CD4-positive, alpha-beta T cell treated with Interferon gamma for 1 hour (primary cell): ENCODE measurements around the gene SPG7.

ENCODE experiments used
- DNase-seq: peaks from one replicate; pipeline ENCODE4 v3.0.0-alpha.2; 2020

SPG7 gene

DNA sequence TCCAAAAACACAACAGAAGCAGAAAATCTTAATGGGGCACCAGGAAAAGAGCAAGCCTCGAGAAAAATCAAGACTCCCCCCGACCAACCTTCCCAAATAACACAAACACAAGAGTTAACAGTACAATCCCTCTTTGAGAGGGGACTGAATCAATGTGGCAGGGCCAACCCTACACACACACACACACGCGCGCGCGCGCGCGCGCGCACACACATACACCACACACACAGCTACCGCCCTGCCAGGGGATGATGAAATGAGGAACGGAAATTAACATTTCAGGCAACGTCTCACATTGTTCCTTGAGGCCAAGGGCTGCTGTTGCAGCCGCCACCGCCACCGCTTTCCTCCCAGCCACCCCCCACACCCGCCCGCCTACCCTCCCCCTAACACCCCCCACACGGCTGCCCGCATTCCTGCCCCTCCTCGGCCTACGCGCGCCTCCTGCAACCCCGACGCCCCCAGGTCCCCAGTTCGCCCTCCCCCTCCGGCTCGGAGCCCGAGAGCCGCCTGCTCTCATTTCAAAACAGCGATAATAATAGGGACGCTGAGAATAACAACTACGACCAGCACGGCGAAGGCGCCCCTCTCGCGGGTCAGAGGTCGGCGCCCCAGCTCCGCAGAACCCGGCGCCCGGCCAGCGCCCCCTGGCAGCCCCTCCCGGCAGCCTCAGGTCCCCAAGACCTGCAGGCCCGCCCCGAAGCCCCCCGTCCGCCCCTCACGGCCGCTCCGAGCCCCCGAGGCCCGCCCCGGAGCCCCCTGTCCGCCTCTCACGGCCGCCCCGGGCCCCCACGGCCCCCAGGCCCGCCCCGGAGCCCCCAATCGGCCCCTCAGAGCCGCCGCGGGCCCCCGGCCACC lies 18.9 kb upstream of the SPG7 start:
- DNase-seq = peak; percentile 91

DNA sequence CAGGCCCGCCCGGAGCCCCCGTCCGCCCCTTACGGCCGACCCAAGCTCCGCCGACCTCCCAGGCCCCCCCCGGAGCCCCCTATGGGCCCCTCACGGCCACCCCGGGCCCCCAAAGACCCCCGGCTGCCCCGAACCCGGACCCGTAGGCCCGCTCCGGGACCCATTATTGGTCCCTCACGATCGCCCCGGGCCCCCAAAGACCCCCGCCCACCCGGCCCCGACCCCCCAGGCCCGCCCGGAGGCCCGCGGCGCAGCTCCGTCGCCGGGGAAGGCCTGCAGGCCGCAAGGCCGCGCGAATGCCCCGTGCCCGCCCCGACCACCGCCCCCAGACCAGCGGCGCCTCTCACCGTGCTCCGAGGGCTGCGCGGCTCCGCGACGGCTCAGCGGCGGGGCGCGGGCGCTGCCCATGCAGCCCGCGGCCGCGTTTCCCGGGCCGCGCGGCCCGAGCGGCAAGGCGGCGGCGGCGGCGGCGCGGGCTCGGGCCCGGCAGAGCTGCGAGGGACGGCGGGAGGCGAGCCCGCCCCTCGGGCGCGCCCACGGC lies 18.2 kb upstream of the SPG7 start:
- DNase-seq = no peak

GRCh38 chr16:89490439-89491237 lies 17.6 kb upstream of the SPG7 start, which contains the start of gene ANKRD11:
TSS of gene ANKRD11 (minus strand) at chr16:89490561. CDS start at chr16:89317019, 173,542 bp downstream.
- peak; percentile 100 for DNase-seq

GRCh38 chr16:89491238-89491869 lies 16.8 kb upstream of the SPG7 start:
- no peak for DNase-seq

GRCh38 chr16:89491974-89492687 lies 16.1 kb upstream of the SPG7 start:
- no peak for DNase-seq

- DNase-seq = no peak
Observed at GRCh38 chr16:89493776-89494175, 14.4 kb upstream of the SPG7 start.

DNA sequence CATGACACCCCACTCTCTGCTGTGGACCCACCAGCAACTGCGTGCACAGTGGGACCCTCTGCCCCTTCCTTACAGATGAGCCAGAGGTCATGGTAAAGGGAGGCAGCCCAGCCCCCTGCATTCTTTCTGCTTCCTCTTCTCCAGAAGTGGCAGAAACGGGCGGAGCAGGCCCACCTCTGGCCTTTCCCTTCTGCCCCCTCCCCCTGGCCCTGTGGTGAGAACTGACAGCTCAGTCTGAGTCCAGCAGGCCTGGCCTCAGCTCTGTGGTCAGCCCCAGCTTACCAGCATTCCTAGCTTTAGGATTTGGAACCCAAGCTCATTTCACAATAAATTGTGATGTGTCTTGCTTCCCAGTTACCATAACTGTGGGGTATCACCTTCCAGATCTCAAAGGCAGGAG lies 13.1 kb upstream of the SPG7 start:
- DNase-seq = no peak

GRCh38 chr16:89498839-89499238 lies 9.4 kb upstream of the SPG7 start:
- DNase-seq = no peak

DNA sequence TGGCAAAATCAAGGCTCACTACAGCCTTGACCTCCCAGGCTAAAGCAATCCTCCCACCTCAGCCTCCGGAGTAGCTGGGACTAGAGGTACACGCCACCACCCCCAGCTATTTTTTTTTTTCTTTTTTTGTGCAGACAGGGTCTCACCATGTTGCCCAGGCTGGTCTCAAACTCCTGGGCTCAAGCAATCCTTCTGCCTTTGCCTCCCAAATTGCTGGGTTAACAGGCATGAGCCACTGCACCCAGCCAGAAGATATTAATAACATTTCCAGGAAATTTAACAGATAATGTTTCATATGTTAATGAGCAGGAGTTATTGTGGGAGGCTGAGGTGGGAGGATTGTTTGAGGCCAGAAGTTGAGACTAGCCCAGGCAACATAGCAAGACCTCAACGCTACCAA lies 8.4 kb upstream of the SPG7 start:
- DNase-seq = no peak

- no peak for DNase-seq
Observed at GRCh38 chr16:89502081-89502843, 5.9 kb upstream of the SPG7 start.

- DNase-seq = no peak
Observed at GRCh38 chr16:89504091-89504490, 4.1 kb upstream of the SPG7 start.

DNA sequence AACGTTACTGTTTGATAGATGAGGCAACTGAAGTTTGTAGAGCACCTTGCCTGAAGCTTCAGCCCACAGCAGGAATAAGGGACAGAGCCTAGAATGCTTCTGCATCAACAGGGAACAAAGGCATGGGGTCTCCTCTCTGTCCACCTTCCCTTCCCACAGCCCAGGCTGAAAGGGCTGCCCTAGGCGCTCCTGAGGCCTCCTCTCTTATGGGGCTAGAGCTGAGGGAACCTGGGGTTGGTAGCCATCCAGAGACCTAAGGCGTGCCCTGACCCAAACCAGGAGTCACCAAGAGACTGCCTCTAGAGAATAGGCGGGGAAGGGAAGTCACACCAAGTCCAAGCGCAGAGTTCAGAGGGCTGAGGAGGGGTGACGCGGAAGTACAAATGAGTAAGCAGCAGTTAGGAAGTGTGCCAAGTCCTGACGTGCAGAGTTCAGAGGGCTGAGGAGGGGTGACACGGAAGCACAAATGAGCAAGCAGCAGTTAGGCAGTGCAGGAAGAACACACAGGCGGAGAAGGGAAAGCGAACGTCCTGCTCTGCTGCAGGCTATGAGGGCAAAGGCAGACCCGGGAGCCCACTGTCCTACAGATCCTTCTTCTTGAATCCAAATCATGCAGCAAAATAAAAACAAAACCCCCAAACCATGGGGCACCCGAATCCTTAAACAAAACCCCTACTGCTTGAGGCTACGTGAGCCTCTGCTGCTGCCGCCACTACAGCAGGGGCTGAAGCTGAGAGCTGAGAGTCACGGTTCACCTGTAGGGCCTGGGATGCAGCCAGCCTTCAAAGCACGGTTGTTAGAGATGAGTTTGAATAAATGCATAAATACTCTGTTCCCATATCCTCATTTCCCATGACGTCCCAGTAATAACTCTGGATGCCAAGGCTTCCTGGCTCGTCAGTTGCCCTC lies 2.7 kb upstream of the SPG7 start:
- DNase-seq = peak; percentile 90

DNA sequence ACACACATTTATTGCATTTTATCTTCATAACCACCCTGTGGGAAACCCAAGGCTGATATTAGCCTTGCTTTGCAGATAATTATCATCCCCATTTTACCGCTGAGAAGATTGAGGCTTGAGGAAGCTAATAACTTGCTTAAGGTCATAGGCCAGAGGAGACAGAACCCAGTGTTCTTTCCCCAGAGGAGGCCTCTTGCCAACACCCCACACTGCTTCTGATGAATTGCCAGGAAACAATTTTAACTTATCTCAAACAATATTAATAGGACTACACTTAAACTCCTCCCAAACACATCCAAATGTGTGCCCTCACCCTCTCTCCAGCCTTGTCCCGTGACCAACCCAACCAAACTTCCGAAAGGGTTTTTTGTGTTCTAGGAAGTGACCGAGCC lies 2.1 kb upstream of the SPG7 start:
- no peak for DNase-seq

- no peak for DNase-seq
Observed at GRCh38 chr16:89506791-89507191, 1.4 kb upstream of the SPG7 start.

DNA sequence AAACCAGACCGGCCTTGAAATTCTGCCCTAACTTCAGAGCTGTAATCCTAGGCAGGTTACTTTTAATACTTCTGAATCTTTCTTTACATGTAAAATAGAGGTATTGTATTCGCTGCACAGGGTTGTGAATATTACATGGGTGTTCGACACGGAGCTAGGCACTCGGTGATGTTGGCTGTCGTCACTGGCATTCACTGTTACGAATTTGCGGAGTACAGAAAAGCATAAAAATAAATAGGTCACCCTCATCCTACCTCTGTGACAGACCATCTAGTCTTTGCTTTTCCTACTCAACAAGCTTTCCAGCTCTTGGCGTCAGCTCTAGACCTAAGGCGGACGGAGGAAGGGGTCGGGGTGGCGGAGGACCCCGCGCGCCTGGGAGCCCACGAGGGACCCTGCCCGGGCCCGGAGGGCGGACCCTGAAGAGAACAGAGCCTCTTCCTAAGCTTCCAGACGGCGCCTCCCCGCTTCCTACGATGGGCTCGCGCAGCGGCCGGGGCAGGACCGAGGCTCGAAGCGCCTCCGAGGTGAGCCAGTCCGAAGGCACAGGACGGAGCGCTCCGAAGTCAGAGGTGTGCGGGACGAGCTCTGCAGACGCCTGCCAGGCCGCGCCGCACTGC lies 879 bp upstream of the SPG7 start:
- no peak for DNase-seq

DNA sequence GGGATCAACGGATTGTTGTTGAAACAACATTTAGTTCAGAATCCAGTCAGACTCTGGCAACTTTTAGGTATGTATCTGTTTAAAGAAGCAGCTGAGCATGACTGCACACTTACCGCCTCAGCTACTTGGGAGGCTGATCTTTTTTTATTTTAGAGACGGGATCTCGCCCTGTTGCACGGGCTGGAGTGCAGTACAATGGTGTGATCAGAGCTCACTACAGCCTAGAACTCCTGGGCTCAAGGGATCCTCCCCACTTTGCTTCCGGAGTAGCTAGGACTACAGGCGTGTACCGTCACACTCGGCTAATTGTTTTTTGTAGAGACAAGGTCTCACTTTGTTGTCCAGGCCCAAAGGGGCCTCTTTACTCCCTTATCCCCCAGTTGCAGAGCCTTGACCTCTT lies 2.3 kb downstream of the SPG7 start:
- DNase-seq = no peak

- DNase-seq = no peak
Observed at GRCh38 chr16:89511374-89511773, 3.2 kb downstream of the SPG7 start.

GRCh38 chr16:89512453-89512852 lies 4.2 kb downstream of the SPG7 start:
- no peak for DNase-seq

DNA sequence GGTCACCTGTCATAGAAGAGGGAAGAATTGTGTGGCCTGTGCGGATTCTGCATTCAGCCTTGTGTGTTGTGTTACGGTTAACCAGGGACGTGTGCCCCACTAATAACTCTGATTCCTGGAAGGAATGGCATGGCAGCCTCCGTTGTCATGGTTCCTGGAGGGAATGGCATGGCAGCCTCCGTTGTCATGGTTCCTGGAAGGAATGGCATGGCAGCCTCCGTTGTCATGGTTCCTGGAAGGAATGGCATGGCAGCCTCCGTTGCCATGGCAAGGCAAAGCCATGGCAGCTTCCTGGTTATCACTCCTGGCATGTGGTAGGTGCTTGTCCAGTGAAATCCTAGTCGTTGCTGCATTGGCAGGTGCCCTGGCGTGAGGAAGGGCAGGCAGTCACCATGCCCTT lies 8.9 kb downstream of the SPG7 start:
- DNase-seq = no peak

DNA sequence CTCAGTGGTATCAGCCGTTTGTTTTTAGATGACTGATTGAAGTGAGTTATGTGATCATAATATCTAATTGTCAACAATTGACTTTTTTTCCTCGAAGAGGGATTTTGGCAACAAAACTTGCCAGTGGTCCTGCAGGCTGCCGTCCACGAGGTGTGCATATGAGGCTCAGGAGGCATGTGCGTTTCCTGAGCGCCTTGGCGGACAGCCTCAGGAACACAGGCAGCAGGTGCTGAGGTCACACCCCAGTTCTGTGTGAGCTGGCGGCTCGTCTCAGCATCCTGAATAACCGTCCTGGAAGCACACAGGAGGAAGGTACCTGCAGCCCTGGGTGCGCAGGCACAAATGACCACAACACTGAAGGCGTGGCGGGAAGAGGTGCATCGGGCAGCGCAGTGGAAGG lies 11.7 kb downstream of the SPG7 start:
- no peak for DNase-seq
